ENCODE measurements around the gene MORN2. TPM values are rescaled to one million over a fixed set of nuclear protein-coding genes. Genes with fewer than 3 reads are reported as not detected.

Gene MORN2
- total RNA-seq, 2 donors from 2014 or later = 26.1 to 34.2 TPM

DNA sequence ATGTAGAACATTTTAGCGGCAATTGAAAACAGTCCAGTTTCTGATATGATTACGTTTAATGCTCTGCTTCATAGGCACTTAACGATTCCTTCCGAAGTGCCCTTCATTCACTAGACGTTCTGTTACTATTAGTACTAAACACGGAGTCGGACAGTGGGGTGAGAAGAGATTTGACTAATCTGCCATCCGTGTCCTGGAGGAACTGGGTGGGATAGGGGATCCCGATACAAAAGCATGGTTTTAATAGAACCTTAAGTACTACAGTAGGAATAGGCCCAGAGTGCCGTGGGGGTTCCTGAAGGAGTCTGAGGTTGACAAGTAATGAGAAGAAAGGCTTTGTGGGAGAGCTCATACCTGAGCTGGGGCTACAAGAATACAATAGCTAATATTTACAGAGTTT is 631 bp downstream of the MORN2 start:
- H3K36me3 ChIP-seq = no peaks in the 10 kb centered on the region
- no peak for TF ChIP-seq POLR2AphosphoS5 (IDR thresholded peaks at IDR 0.05)
- TF ChIP-seq, protein P1, sequence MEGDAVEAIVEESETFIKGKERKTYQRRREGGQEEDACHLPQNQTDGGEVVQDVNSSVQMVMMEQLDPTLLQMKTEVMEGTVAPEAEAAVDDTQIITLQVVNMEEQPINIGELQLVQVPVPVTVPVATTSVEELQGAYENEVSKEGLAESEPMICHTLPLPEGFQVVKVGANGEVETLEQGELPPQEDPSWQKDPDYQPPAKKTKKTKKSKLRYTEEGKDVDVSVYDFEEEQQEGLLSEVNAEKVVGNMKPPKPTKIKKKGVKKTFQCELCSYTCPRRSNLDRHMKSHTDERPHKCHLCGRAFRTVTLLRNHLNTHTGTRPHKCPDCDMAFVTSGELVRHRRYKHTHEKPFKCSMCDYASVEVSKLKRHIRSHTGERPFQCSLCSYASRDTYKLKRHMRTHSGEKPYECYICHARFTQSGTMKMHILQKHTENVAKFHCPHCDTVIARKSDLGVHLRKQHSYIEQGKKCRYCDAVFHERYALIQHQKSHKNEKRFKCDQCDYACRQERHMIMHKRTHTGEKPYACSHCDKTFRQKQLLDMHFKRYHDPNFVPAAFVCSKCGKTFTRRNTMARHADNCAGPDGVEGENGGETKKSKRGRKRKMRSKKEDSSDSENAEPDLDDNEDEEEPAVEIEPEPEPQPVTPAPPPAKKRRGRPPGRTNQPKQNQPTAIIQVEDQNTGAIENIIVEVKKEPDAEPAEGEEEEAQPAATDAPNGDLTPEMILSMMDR (IDR thresholded peaks at IDR 0.05) = no peak
- TF ChIP-seq POLR2A (IDR thresholded peaks at IDR 0.05) = no peak
- no peaks in the 10 kb centered on the region for H3K4me1 ChIP-seq (replicated peaks)
- WGBS = 19% methylated on average over 10 of the region's 10 CpGs
- no peak overlapping the region for H3K27ac ChIP-seq
- peak overlapping the region; percentile 56 to 63 for H3K4me3 ChIP-seq
- H3K27me3 ChIP-seq (replicated peaks; ENCODE audit: insufficient read depth) = no peaks in the 10 kb centered on the region
- DNase-seq (ENCODE audit: low spot score) = no peak
- intact Hi-C loops (cut with DNase I) = no loop called here
- H3K9me3 ChIP-seq = no peaks in the 10 kb centered on the region

DNA sequence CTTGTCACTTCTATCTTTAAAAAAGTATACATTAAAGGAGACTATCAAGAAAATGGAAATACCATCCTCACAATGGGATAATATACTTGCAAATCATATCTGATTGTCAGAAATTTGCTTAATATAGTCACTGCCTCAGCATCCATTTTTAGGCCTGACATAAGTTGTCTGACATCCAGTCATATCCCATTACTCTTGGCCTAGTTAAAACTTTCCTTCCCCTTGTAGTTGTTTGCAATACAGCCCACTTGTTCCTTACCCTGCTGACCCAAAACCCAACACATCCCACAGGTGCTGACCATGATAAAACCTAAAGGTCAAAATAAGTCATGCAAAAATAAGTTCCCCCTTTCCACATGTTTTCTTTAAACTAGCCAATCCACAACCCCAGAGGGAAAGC is 10.3 kb downstream of the MORN2 start:
- no peaks in the 10 kb centered on the region for H3K9me3 ChIP-seq
- H3K27me3 ChIP-seq (replicated peaks; ENCODE audit: insufficient read depth) = no peaks in the 10 kb centered on the region
- no peak for TF ChIP-seq POLR2AphosphoS5 (IDR thresholded peaks at IDR 0.05)
- TF ChIP-seq, protein P1 (IDR thresholded peaks at IDR 0.05) = no peak
- TF ChIP-seq POLR2A (IDR thresholded peaks at IDR 0.05) = no peak
- intact Hi-C loops (cut with DNase I) = no loop called here
- DNase-seq (ENCODE audit: low spot score) = no peak
- no peaks in the 10 kb centered on the region for H3K36me3 ChIP-seq
- H3K4me3 ChIP-seq = no peak overlapping the region
- no peaks in the 10 kb centered on the region for H3K4me1 ChIP-seq (replicated peaks)
- no peak overlapping the region for H3K27ac ChIP-seq

DNA sequence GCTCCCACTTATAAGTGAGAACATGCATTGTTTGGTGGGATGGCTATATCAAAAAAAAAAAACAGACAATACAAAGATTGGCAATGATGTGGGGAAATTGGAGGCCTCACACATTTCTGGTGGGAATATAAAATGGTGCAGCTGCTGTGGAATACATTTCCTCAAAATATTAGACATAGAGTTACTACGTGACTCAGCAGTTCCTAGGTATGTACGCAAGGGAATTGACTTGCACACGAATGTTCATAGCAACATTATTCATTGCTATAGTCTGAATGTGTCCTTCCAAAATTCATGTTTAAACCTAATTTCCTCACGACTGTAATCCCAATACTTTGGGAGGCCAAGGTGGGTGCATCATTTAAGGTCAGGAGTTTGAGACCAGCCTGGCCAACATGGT is 11.6 kb downstream of the MORN2 start:
- intact Hi-C loops (cut with DNase I) = no loop called here
- DNase-seq (ENCODE audit: low spot score) = no peak
- Histone ChIP-seq H3K36me3 (no peaks in the 10 kb centered on the region), H3K27ac (no peak overlapping the region), H3K4me1 (replicated peaks) (no peaks in the 10 kb centered on the region), H3K27me3 (replicated peaks; ENCODE audit: insufficient read depth) (no peaks in the 10 kb centered on the region), H3K4me3 (no peak overlapping the region), H3K9me3 (no peaks in the 10 kb centered on the region)
- TF ChIP-seq, protein P1 (IDR thresholded peaks at IDR 0.05) = no peak
- no peak for TF ChIP-seq POLR2A (IDR thresholded peaks at IDR 0.05)
- WGBS = 93% methylated on average over 4 of the region's 4 CpGs

DNA sequence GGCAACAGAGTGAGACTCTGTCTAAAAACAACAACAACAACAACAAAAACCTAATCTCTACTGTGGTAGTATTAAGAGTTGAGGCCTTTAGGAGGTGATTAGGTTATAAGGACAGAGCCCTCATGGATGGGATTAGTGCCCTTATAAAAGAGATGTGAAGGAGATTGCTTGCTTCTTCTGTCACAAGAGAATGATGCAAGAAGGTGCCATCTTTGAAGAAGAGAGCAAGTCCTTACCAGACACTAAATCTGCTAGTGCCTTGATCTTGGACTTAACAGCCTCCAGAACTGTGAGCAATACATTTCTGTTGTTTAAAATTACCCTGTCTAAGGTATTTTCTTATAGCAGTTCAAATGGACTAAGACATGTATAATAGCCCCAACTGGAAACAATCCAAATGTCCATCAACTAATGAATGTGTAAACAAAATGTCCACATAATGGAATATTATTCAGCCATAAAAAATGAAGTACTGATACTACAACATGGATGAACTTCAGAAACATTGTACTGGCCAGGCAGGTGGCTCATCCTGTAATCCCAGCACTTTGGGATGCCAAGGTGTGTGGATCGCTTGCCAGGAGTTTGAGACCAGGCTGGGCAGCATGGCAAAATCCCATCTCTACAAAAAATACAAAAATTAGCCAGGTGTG is 12.3 kb downstream of the MORN2 start:
- H3K4me3 ChIP-seq = no peak overlapping the region
- H3K4me1 ChIP-seq (replicated peaks) = no peaks in the 10 kb centered on the region
- no peak for TF ChIP-seq POLR2AphosphoS5 (IDR thresholded peaks at IDR 0.05)
- no peak for TF ChIP-seq POLR2A (IDR thresholded peaks at IDR 0.05)
- TF ChIP-seq, protein P1 (IDR thresholded peaks at IDR 0.05) = no peak
- H3K27me3 ChIP-seq (replicated peaks; ENCODE audit: insufficient read depth) = no peaks in the 10 kb centered on the region
- intact Hi-C loops (cut with DNase I) = no loop called here
- H3K36me3 ChIP-seq = no peaks in the 10 kb centered on the region
- no peak for DNase-seq (ENCODE audit: low spot score)
- H3K27ac ChIP-seq = no peak overlapping the region
- H3K9me3 ChIP-seq = no peaks in the 10 kb centered on the region
- 97% methylated on average over 1 of the region's 1 CpG for WGBS

DNA sequence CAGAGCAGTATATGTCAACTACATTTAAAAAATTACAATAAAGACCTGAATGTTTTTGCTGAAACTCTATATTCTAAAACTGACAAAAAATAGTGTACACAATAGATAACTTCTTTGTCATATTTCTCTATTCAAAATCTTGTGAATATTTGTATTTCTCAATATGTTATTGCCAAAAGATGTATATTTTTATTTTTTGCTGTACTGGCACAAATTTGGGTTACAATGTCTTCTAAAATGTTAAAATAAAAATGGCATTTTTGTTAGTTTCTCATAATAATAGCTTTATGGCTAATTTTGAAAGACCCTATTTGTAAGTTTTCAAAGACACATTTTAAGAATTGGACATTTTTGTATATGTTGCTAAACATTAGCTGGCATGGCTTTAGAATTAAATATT is 13.3 kb downstream of the MORN2 start:
- no peak for DNase-seq (ENCODE audit: low spot score)
- Histone ChIP-seq H3K27me3 (replicated peaks; ENCODE audit: insufficient read depth) (no peaks in the 10 kb centered on the region), H3K4me3 (no peak overlapping the region), H3K9me3 (no peaks in the 10 kb centered on the region), H3K27ac (no peak overlapping the region), H3K4me1 (replicated peaks) (no peaks in the 10 kb centered on the region), H3K36me3 (no peaks in the 10 kb centered on the region)
- intact Hi-C loops (cut with DNase I) = no loop called here
- TF ChIP-seq, protein P1 (IDR thresholded peaks at IDR 0.05) = no peak
- no peak for TF ChIP-seq POLR2AphosphoS5 (IDR thresholded peaks at IDR 0.05)
- no peak for TF ChIP-seq POLR2A (IDR thresholded peaks at IDR 0.05)

All from prostate gland (tissue), 2 donors.